IPS-18a (cell line): Measurements from ENCODE around the gene MAK.
"Not testable (repeated sequence)": the region's sequence is repeated elsewhere in the genome, so short reads cannot be mapped to it uniquely, and the experiment has no call there.

ENCODE experiments used
- H3K27ac ChIP-seq: one replicate; pipeline ENCODE4 v1.5.1; 2013; ENCODE audit warnings: low read length
- H3K27me3 ChIP-seq: one replicate; pipeline ENCODE4 v1.6.1; 2013; ENCODE audit warnings: mild to moderate bottlenecking, low read length; ENCODE audit not compliant: control insufficient read depth, insufficient read depth
- H3K36me3 ChIP-seq: one replicate; pipeline ENCODE4 v1.6.1; 2013; ENCODE audit warnings: low read depth, low read length; ENCODE audit not compliant: control insufficient read depth
- H3K4me1 ChIP-seq: one replicate; pipeline ENCODE4 v1.6.1; 2013; ENCODE audit warnings: low read depth, low read length; ENCODE audit not compliant: control insufficient read depth
- H3K4me3 ChIP-seq: one replicate; pipeline ENCODE4 v1.5.1; 2013; ENCODE audit warnings: low read length
- H3K9ac ChIP-seq: one replicate; pipeline ENCODE4 v1.6.1; 2013; ENCODE audit warnings: mild to moderate bottlenecking, low read length, moderate library complexity
- H3K9me3 ChIP-seq: one replicate; pipeline ENCODE4 v1.6.1; 2013; ENCODE audit warnings: low read depth, low read length; ENCODE audit not compliant: control insufficient read depth

MAK gene

GRCh38 chr6:10769419-10769818 is 68.9 kb downstream of the MAK start:
- no peak overlapping the region for H3K4me3 ChIP-seq
- H3K27ac ChIP-seq, result no peak overlapping the region
- H3K36me3 ChIP-seq, result peaks cover 26% of the 10 kb centered on the region
- no peaks in the 10 kb centered on the region for H3K9me3 ChIP-seq
- no peaks in the 10 kb centered on the region for H3K27me3 ChIP-seq
- H3K4me1 ChIP-seq, result no peaks in the 10 kb centered on the region
- H3K9ac ChIP-seq, result no peak overlapping the region

- no peaks in the 10 kb centered on the region for H3K4me1 ChIP-seq
- no peak overlapping the region for H3K9ac ChIP-seq
- H3K4me3 ChIP-seq, result no peak overlapping the region
- no peak overlapping the region for H3K27ac ChIP-seq
- H3K9me3 ChIP-seq, result no peaks in the 10 kb centered on the region
- H3K36me3 ChIP-seq, result peaks cover 6% of the 10 kb centered on the region
- H3K27me3 ChIP-seq, result no peaks in the 10 kb centered on the region
Measured at GRCh38 chr6:10763006-10763405, 75.3 kb downstream of the MAK start.

GRCh38 chr6:10759884-10760329 is 78.4 kb downstream of the MAK start:
- H3K4me3 ChIP-seq, result no peak overlapping the region
- peaks cover 16% of the 10 kb centered on the region for H3K36me3 ChIP-seq
- H3K4me1 ChIP-seq, result no peaks in the 10 kb centered on the region
- no peak overlapping the region for H3K9ac ChIP-seq
- no peaks in the 10 kb centered on the region for H3K9me3 ChIP-seq
- H3K27me3 ChIP-seq, result no peaks in the 10 kb centered on the region
- no peak overlapping the region for H3K27ac ChIP-seq

- H3K4me3 ChIP-seq, result no peak overlapping the region
- H3K27ac ChIP-seq, result no peak overlapping the region
- no peak overlapping the region for H3K9ac ChIP-seq
- peaks cover 20% of the 10 kb centered on the region for H3K36me3 ChIP-seq
- no peaks in the 10 kb centered on the region for H3K9me3 ChIP-seq
- no peaks in the 10 kb centered on the region for H3K27me3 ChIP-seq
- H3K4me1 ChIP-seq, result no peaks in the 10 kb centered on the region
Measured at GRCh38 chr6:10759312-10759839, 79.0 kb downstream of the MAK start.

GRCh38 chr6:10756085-10756484 is 82.3 kb downstream of the MAK start:
- H3K36me3 ChIP-seq, result peaks cover 35% of the 10 kb centered on the region

GRCh38 chr6:10751757-10752156 is 86.6 kb downstream of the MAK start:
- H3K36me3 ChIP-seq, result peaks cover 41% of the 10 kb centered on the region
- H3K4me3 ChIP-seq, H3K27me3 ChIP-seq, H3K27ac ChIP-seq, H3K4me1 ChIP-seq, H3K9me3 ChIP-seq, H3K9ac ChIP-seq: not testable (repeated sequence)

More at GRCh38 chr6:10756085-10756484, 82.3 kb downstream of the MAK start:
- H3K9me3 ChIP-seq, result no peaks in the 10 kb centered on the region
- no peaks in the 10 kb centered on the region for H3K27me3 ChIP-seq
- no peak overlapping the region for H3K27ac ChIP-seq
- H3K4me3 ChIP-seq, result no peak overlapping the region
- H3K9ac ChIP-seq, result no peak overlapping the region
- no peaks in the 10 kb centered on the region for H3K4me1 ChIP-seq

- H3K4me3 ChIP-seq, H3K27me3 ChIP-seq, H3K9me3 ChIP-seq, H3K9ac ChIP-seq, H3K27ac ChIP-seq, H3K4me1 ChIP-seq: not testable (repeated sequence)
- peaks cover 41% of the 10 kb centered on the region for H3K36me3 ChIP-seq
Measured at GRCh38 chr6:10750568-10750967, 87.8 kb downstream of the MAK start.

GRCh38 chr6:10749734-10750133 is 88.6 kb downstream of the MAK start:
- Histone ChIP-seq H3K4me1 (peaks cover 4% of the 10 kb centered on the region), H3K9ac (no peak overlapping the region), H3K36me3 (peaks cover 32% of the 10 kb centered on the region), H3K4me3 (no peak overlapping the region), H3K27me3 (no peaks in the 10 kb centered on the region), H3K9me3 (no peaks in the 10 kb centered on the region), H3K27ac (no peak overlapping the region)

- no peaks in the 10 kb centered on the region for H3K27me3 ChIP-seq
Measured at GRCh38 chr6:10747251-10747972, 90.9 kb downstream of the MAK start, which contains the start of gene TMEM14B. Gene TMEM14B (plus strand): TSS chr6:10747805. CDS start chr6:10749246, 1,441 bp downstream.

GRCh38 chr6:10746915-10747250 is 91.5 kb downstream of the MAK start:
- H3K4me3 ChIP-seq, result peak overlapping the region; percentile 88
- peak overlapping the region; percentile 51 for H3K9ac ChIP-seq
- H3K36me3 ChIP-seq, result peaks cover 18% of the 10 kb centered on the region
- H3K27me3 ChIP-seq, result no peaks in the 10 kb centered on the region
- H3K9me3 ChIP-seq, result no peaks in the 10 kb centered on the region
- H3K4me1 ChIP-seq, result peaks cover 4% of the 10 kb centered on the region
- H3K27ac ChIP-seq, result no peak overlapping the region

More at GRCh38 chr6:10747251-10747972, 90.9 kb downstream of the MAK start, which contains the start of gene TMEM14B:
- H3K4me3 ChIP-seq, result peak within 1 kb of the TSS; percentile 88
- peak within 1 kb of the TSS; percentile 17 for H3K27ac ChIP-seq
- peak within 1 kb of the TSS; percentile 76 for H3K9ac ChIP-seq
- H3K9me3 ChIP-seq, result no peaks in the 10 kb centered on the region
- H3K4me1 ChIP-seq, result peaks cover 4% of the 10 kb centered on the region
- peaks cover 18% of the 10 kb centered on the region for H3K36me3 ChIP-seq

GRCh38 chr6:10745116-10745515 is 93.2 kb downstream of the MAK start:
- Histone ChIP-seq H3K27me3 (no peaks in the 10 kb centered on the region), H3K36me3 (peaks cover 9% of the 10 kb centered on the region), H3K4me3 (no peak overlapping the region), H3K27ac (no peak overlapping the region), H3K9ac (no peak overlapping the region), H3K9me3 (no peaks in the 10 kb centered on the region), H3K4me1 (peaks cover 4% of the 10 kb centered on the region)

- Histone ChIP-seq H3K4me3 (no peak overlapping the region), H3K4me1 (peaks cover 4% of the 10 kb centered on the region), H3K27ac (no peak overlapping the region), H3K9ac (no peak overlapping the region), H3K9me3 (no peaks in the 10 kb centered on the region), H3K36me3 (no peaks in the 10 kb centered on the region), H3K27me3 (no peaks in the 10 kb centered on the region)
Measured at GRCh38 chr6:10743515-10743914, 94.8 kb downstream of the MAK start.
